IMR-90 (cell line): ENCODE results near the gene MYO3B. TPM values are rescaled to one million over a fixed set of nuclear protein-coding genes. Genes with fewer than 3 reads are reported as not detected.

Experiments used
- ATAC-seq: fragments of 200-7000 bp; cut with Tn5 transposase; 2 replicates; pipeline ENCODE4 v1.9.1; 2020; ENCODE audit warnings: low read depth, mild to moderate bottlenecking, moderate library complexity
- BruUV-seq: library from RNA; stranded (reverse); fragments of 400-500 nt; replicated peaks from 2 replicates; lab custom pipeline; 2021; lab: Mats Ljungman, UMichigan
- CTCF ChIA-PET: fragments of 300-600 bp; formaldehyde crosslinking; extraction: SDS; loops from one replicate; lab custom pipeline; 2021; ENCODE audit warnings: antibody characterized with exemption; lab: Yijun Ruan, JAX
- POLR2A ChIA-PET: fragments of 300-600 bp; sonication (Branson Sonifier 250); formaldehyde crosslinking; loops from one replicate; lab custom pipeline; 2022; ENCODE audit warnings: antibody characterized with exemption; ENCODE audit not compliant: unreplicated experiment; lab: Charles Lee
- DNase-seq: peaks from one replicate; pipeline ENCODE4 v3.0.0; 2013
- H2AFZ ChIP-seq: replicated peaks from 2 replicates; pipeline ENCODE3; 2013; ENCODE audit warnings: low read length, mild to moderate bottlenecking; ENCODE audit not compliant: poor library complexity
- H2AK5ac ChIP-seq: 2 replicates; pipeline ENCODE4 v1.6.1; 2013; ENCODE audit warnings: low read depth, low read length, inconsistent platforms
- H2AK9ac ChIP-seq: replicated peaks from 2 replicates; pipeline ENCODE3; 2013; ENCODE audit warnings: mild to moderate bottlenecking, low read depth, low read length, moderate library complexity; ENCODE audit not compliant: poor library complexity
- H2BK120ac ChIP-seq: 2 replicates; pipeline ENCODE4 v1.6.1; 2013; ENCODE audit warnings: low read depth, low read length, inconsistent platforms
- H2BK15ac ChIP-seq: 3 replicates; pipeline ENCODE4 v1.6.1; 2013; ENCODE audit warnings: low read depth, low read length, inconsistent platforms
- H2BK20ac ChIP-seq: 2 replicates; pipeline ENCODE4 v1.6.1; 2013; ENCODE audit warnings: low read depth, mild to moderate bottlenecking, inconsistent platforms, low read length, moderate library complexity
- H2BK5ac ChIP-seq: 2 replicates; pipeline ENCODE4 v1.6.1; 2013; ENCODE audit warnings: mild to moderate bottlenecking, low read depth, low read length, inconsistent platforms; ENCODE audit not compliant: poor library complexity, severe bottlenecking
- H3K14ac ChIP-seq: replicated peaks from 2 replicates; pipeline ENCODE4 v1.6.1; 2013; ENCODE audit warnings: low read depth, low read length, inconsistent platforms
- H3K18ac ChIP-seq: 2 replicates; pipeline ENCODE4 v1.6.1; 2013; ENCODE audit warnings: low read depth, low read length, control low read depth
- H3K23ac ChIP-seq: 2 replicates; pipeline ENCODE4 v1.6.1; 2013; ENCODE audit warnings: low read depth, low read length, inconsistent platforms
- H3K27ac ChIP-seq: 2 replicates; pipeline ENCODE4 v1.5.1; 2013; ENCODE audit warnings: mild to moderate bottlenecking, control low read depth, low read length; ENCODE audit not compliant: insufficient read depth
- H3K27me3 ChIP-seq: 2 replicates; pipeline ENCODE4 v1.6.1; 2013; ENCODE audit warnings: low read length; ENCODE audit not compliant: control insufficient read depth, insufficient read depth
- H3K36me3 ChIP-seq: 2 replicates; pipeline ENCODE4 v1.6.1; 2013; ENCODE audit warnings: low read length, mixed read lengths; ENCODE audit not compliant: control insufficient read depth, insufficient read depth
- H3K4ac ChIP-seq: 2 replicates; pipeline ENCODE4 v1.6.1; 2013; ENCODE audit warnings: low read depth, low read length, inconsistent platforms
- H3K4me1 ChIP-seq: 2 replicates; pipeline ENCODE4 v1.6.1; 2013; ENCODE audit warnings: low read length, mixed read lengths; ENCODE audit not compliant: control insufficient read depth, insufficient read depth
- H3K4me2 ChIP-seq: 2 replicates; pipeline ENCODE4 v1.6.1; 2013; ENCODE audit warnings: low read depth, mild to moderate bottlenecking, control low read depth, low read length, moderate library complexity
- H3K4me3 ChIP-seq: 2 replicates; pipeline ENCODE4 v1.5.1; 2013; ENCODE audit warnings: low read depth, mild to moderate bottlenecking, control low read depth, low read length, moderate library complexity; ENCODE audit not compliant: insufficient read depth
- H3K56ac ChIP-seq: 2 replicates; pipeline ENCODE4 v1.6.1; 2013; ENCODE audit warnings: low read length, inconsistent platforms; ENCODE audit not compliant: insufficient read depth; ENCODE audit errors: extremely low read depth
- H3K79me1 ChIP-seq, 2 experiments: 2 replicates each; pipeline ENCODE4 v1.6.1; 2013; ENCODE audit warnings: low read length in 2 of 2, inconsistent platforms in 1 of 2, low read depth in 1 of 2
- H3K9ac ChIP-seq: 2 replicates; pipeline ENCODE4 v1.6.1; 2013; ENCODE audit warnings: low read depth, low read length, control low read depth
- H3K9me1 ChIP-seq: 2 replicates; pipeline ENCODE4 v1.6.1; 2013; ENCODE audit warnings: low read length, inconsistent platforms; ENCODE audit not compliant: insufficient read depth
- H3K9me3 ChIP-seq: 2 replicates; pipeline ENCODE4 v1.6.1; 2013; ENCODE audit warnings: low read length; ENCODE audit not compliant: control insufficient read depth, insufficient read depth
- H4K20me1 ChIP-seq: 2 replicates; pipeline ENCODE4 v1.6.1; 2013; ENCODE audit warnings: low read length, inconsistent platforms; ENCODE audit not compliant: insufficient read depth
- H4K5ac ChIP-seq: 2 replicates; pipeline ENCODE4 v1.6.1; 2013; ENCODE audit warnings: mild to moderate bottlenecking, low read depth, low read length, control low read depth
- H4K8ac ChIP-seq, 2 experiments: 2 replicates each; pipeline ENCODE4 v1.6.1; 2013; ENCODE audit warnings: low read depth in 2 of 2, low read length in 2 of 2, control low read depth in 1 of 2, inconsistent platforms in 1 of 2
- H4K91ac ChIP-seq: 2 replicates; pipeline ENCODE4 v1.6.1; 2013; ENCODE audit warnings: low read depth, low read length, inconsistent platforms; ENCODE audit not compliant: insufficient read depth
- BHLHE40 ChIP-seq: fragments of 150-350 bp; IDR thresholded peaks from 2 replicates; pipeline ENCODE4 v1.6.1; 2016; ENCODE audit warnings: mild to moderate bottlenecking, low read depth, low read length
- CEBPB ChIP-seq: IDR thresholded peaks from 2 replicates; pipeline ENCODE4 v1.6.1; 2012; ENCODE audit warnings: low read depth, low read length, improper control_type of control experiment
- FOS ChIP-seq: fragments of 150-350 bp; IDR thresholded peaks from 2 replicates; pipeline ENCODE4 v1.6.1; 2016; ENCODE audit warnings: low read depth, low read length
- MAFK ChIP-seq: IDR thresholded peaks from 2 replicates; pipeline ENCODE4 v1.6.1; 2012; ENCODE audit warnings: low read depth, low read length, improper control_type of control experiment
- NFE2L2 ChIP-seq: fragments of 150-350 bp; IDR thresholded peaks from 2 replicates; pipeline ENCODE4 v1.6.1; 2016; ENCODE audit warnings: low read depth, mild to moderate bottlenecking, low read length
- POLR2A ChIP-seq: IDR thresholded peaks from 2 replicates; pipeline ENCODE4 v1.6.1; 2012; ENCODE audit warnings: mild to moderate bottlenecking, low read depth, low read length
- RAD21 ChIP-seq: IDR thresholded peaks from 2 replicates; pipeline ENCODE4 v1.6.1; 2012; ENCODE audit warnings: low read length, improper control_type of control experiment
- RCOR1 ChIP-seq: IDR thresholded peaks from 2 replicates; pipeline ENCODE4 v1.6.1; 2012; ENCODE audit warnings: mild to moderate bottlenecking, low read length, improper control_type of control experiment; ENCODE audit not compliant: insufficient replicate concordance
- RFX5 ChIP-seq: IDR thresholded peaks from 2 replicates; pipeline ENCODE4 v1.8.0; 2012; ENCODE audit warnings: low read depth, mild to moderate bottlenecking, low read length, moderate library complexity
- SMC3 ChIP-seq: fragments of 150-350 bp; IDR thresholded peaks from 2 replicates; pipeline ENCODE4 v1.6.1; 2016; ENCODE audit warnings: low read depth, mild to moderate bottlenecking, antibody characterized with exemption, low read length, moderate library complexity
- USF2 ChIP-seq: fragments of 150-350 bp; IDR thresholded peaks from 2 replicates; pipeline ENCODE4 v1.6.1; 2017; ENCODE audit warnings: mild to moderate bottlenecking, antibody characterized with exemption, low read length, low read depth
- WGBS, 2 experiments: methylation state at CpG; one replicate each; pipeline versions ENCODE4 v1.1.5 to v1.1.7; 2013; ENCODE audit warnings: missing lambda C conversion rate in 2 of 2; ENCODE audit not compliant: insufficient read length in 1 of 2; ENCODE audit errors: extremely low coverage in 2 of 2; 5-methylcytosine and 5-hydroxymethylcytosine counted together
- dilution Hi-C: fragments of 300-500 bp; cut with HindIII; formaldehyde crosslinking; loops from one replicate; pipeline ENCODE4 v1.14.3; 2018; ENCODE audit warnings: low sequenced_read_pairs; ENCODE audit not compliant: unreplicated experiment
- in situ Hi-C: fragments of 300-500 bp; cut with MboI; formaldehyde crosslinking; loops from 3 replicates; pipeline ENCODE4 v1.14.3; 2019; ENCODE audit warnings: low sequenced_read_pairs, inconsistent platforms, mixed read lengths
- intact Hi-C: fragments of 100-400 bp; cut with micrococcal nuclease; formaldehyde crosslinking; loops from 2 replicates; pipeline ENCODE4 v1.10.0; 2022
- polyA plus RNA-seq, 3 experiments: library from polyadenylated mRNA; depleted of rRNA; stranded (reverse); fragments of >200 nt; gene quantifications; 2 replicates each; pipeline ENCODE4 v1.2.3, GENCODE V29; 2012; ENCODE audit warnings: low replicate concordance in 1 of 3
- total RNA-seq: library from RNA; depleted of rRNA; stranded (reverse); fragments of >200 nt; gene quantifications from 2 replicates; pipeline ENCODE4 v1.2.3, GENCODE V29; 2012
- TF ChIP-seq, protein P1 (sequence below): conservative IDR thresholded peaks from 2 replicates; pipeline ENCODE4 v1.5.1; 2012; ENCODE audit warnings: mild to moderate bottlenecking, low read depth, low read length, improper control_type of control experiment

MYO3B gene
- total and polyA plus RNA-seq, 2 of the 4 experiments (the other 2 are of a cell fraction): 0.02 TPM; not detected in 1

GRCh38 chr2:170601489-170601888, 423.5 kb downstream of the MYO3B start:
- Histone ChIP-seq H3K56ac (no peak overlapping the region), H4K8ac (no peak overlapping the region), H3K4me1 (no peaks in the 10 kb centered on the region), H2AFZ (no peak overlapping the region), H2BK15ac (no peak overlapping the region), H3K9ac (no peak overlapping the region), H4K5ac (no peak overlapping the region), H3K27ac (no peak overlapping the region), H3K4me2 (no peak overlapping the region), H2BK120ac (no peak overlapping the region), H3K4me3 (no peak overlapping the region), H4K20me1 (no peaks in the 10 kb centered on the region), H2BK5ac (no peak overlapping the region), H2AK9ac (no peak overlapping the region), H3K36me3 (no peaks in the 10 kb centered on the region), H2AK5ac (no peak overlapping the region), H3K18ac (no peak overlapping the region), H2BK20ac (no peak overlapping the region), H3K9me3 (no peaks in the 10 kb centered on the region), H3K27me3 (no peaks in the 10 kb centered on the region), H3K4ac (no peak overlapping the region), H3K23ac (no peak overlapping the region), H3K79me1 (no peaks in the 10 kb centered on the region), H3K9me1 (no peaks in the 10 kb centered on the region), H3K14ac (no peak overlapping the region), H4K91ac (no peak overlapping the region)
- in situ Hi-C loops: no loop called here
- TF ChIP-seq RCOR1: no peak
- no peak for TF ChIP-seq CEBPB
- no peak for TF ChIP-seq MAFK
- TF ChIP-seq BHLHE40: no peak
- no peak for TF ChIP-seq NFE2L2
- TF ChIP-seq POLR2A: no peak
- no peak for TF ChIP-seq RAD21
- no peak for TF ChIP-seq RFX5
- TF ChIP-seq SMC3: no peak
- TF ChIP-seq, protein P1, sequence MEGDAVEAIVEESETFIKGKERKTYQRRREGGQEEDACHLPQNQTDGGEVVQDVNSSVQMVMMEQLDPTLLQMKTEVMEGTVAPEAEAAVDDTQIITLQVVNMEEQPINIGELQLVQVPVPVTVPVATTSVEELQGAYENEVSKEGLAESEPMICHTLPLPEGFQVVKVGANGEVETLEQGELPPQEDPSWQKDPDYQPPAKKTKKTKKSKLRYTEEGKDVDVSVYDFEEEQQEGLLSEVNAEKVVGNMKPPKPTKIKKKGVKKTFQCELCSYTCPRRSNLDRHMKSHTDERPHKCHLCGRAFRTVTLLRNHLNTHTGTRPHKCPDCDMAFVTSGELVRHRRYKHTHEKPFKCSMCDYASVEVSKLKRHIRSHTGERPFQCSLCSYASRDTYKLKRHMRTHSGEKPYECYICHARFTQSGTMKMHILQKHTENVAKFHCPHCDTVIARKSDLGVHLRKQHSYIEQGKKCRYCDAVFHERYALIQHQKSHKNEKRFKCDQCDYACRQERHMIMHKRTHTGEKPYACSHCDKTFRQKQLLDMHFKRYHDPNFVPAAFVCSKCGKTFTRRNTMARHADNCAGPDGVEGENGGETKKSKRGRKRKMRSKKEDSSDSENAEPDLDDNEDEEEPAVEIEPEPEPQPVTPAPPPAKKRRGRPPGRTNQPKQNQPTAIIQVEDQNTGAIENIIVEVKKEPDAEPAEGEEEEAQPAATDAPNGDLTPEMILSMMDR: no peak
- no peak for TF ChIP-seq FOS
- no peak for TF ChIP-seq USF2
- intact Hi-C loops: no loop called here
- ATAC-seq (no peak), DNase-seq (no peak)
- no TSS peak for BruUV-seq
- ChIA-PET CTCF (no interaction called here), POLR2A (no interaction called here)
- dilution Hi-C loops: no loop called here
- no CpG with 5 or more reads among the region's 2 CpGs for WGBS, 2 experiments
